Stimulated activated CD4-positive, alpha-beta T cell treated with anti-CD3 and anti-CD28 coated beads, Interleukin-1b, Interleukin-23, amount 100 ng/mL, for 1 hour (primary cell): ENCODE results near the gene TICAM1.

Source experiments
- DNase-seq, 2 donors: peaks; one replicate each; pipeline ENCODE4 v3.0.0-alpha.2; 2020; ENCODE audit warnings: low read depth in 2 of 2

Gene TICAM1

DNA sequence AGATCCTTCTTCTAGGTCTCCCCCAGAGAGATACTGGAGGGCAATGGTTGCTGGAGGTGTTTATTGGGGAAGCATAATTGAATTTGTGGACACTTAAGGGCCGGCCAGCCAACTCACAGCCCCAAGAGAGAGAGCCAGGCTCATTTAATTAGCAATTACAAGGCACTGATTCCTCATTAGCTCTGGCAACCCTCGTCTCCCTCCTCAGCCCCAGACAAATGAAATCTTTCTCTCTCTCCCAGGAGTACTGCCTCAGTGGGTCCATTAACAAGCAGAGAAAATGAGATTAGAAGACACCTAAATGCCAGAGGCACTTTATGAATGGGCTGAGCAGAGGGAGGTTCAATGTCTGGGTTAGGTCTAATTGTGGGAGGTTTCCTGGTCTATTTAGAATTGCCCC lies 58.9 kb downstream of the TICAM1 start:
- no peak for DNase-seq

DNA sequence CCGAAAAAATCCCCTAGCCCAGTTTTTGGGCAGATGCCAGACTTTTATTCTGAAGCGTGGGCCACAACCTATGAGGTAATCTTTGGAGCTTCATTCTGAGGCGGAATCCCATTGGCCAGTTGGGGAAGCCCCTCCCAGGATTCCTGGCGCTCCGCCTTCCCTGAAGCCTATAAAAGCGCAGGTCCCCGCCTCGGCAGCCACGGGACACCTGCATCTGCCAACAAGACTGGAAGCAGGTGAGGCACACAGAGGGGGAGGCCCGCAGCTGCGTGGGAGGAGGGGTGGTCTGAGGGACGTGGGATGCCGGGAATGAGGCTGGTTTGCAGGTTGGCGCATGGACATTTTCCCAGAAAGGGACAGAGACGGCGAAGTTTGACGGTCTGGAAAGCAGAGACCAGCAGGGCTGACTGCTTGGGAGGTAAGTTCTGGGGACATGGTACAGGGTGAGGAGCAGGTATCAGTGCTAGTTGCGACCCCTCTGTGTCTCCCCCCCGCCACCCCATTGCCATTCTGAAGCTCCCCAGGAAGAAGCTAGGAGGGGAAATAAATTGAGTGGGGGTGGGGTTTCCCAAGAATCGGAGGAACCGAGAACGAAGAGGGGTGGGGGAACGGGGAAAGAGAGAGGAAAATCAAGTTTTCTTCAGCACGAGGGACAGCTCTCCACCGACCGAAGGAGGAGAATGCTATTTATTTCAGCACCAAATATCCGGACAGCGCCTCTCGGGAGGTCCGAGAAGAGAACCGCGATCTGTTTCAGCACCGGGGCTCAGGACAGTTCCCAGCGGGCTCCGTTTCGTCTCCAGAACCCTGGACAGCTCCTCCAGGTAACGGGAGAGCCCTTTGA lies 62.4 kb downstream of the TICAM1 start:
- DNase-seq: peak; percentile 42 to 51
